DND-41 (cell line): ENCODE measurements around the gene NKX1-2.

ENCODE experiments used
- ATAC-seq: fragments of 200-7000 bp; cut with Tn5 transposase; 3 replicates; pipeline ENCODE4 v1.9.1; 2021; ENCODE audit warnings: low read depth; ENCODE audit not compliant: insufficient read depth
- DNase-seq: peaks from one replicate; pipeline ENCODE4 v3.0.0-alpha.2; 2020
- H2AFZ ChIP-seq: 2 replicates; pipeline ENCODE4 v1.6.0; 2012; ENCODE audit warnings: low read depth, low read length
- H3K27ac ChIP-seq: 2 replicates; pipeline ENCODE4 v1.5.1; 2012; ENCODE audit warnings: low read length, inconsistent platforms
- H3K27me3 ChIP-seq: fragments of 200-600 bp; sonication (generic); 2 replicates; pipeline ENCODE4 v1.6.0; 2012; ENCODE audit warnings: low read length, mild to moderate bottlenecking, inconsistent platforms; ENCODE audit not compliant: insufficient read depth, poor library complexity
- H3K36me3 ChIP-seq: 2 replicates; pipeline ENCODE4 v1.5.1; 2012; ENCODE audit warnings: low read length, inconsistent platforms; ENCODE audit not compliant: insufficient read depth
- H3K4me1 ChIP-seq: 2 replicates; pipeline ENCODE4 v1.5.1; 2012; ENCODE audit warnings: mild to moderate bottlenecking, low read length; ENCODE audit not compliant: insufficient read depth
- H3K4me2 ChIP-seq: 2 replicates; pipeline ENCODE4 v1.6.0; 2012; ENCODE audit warnings: mild to moderate bottlenecking, moderate library complexity, low read length, inconsistent platforms; ENCODE audit not compliant: insufficient read depth
- H3K4me3 ChIP-seq, 2 experiments: fragments of 200-600 bp in 1 of 2; shearing (Covaris generic) in 1 of 2; 2 replicates each; pipeline ENCODE4 v1.5.1; 2012 to 2016; ENCODE audit warnings: inconsistent platforms in 2 of 2, low read length in 2 of 2, mild to moderate bottlenecking in 2 of 2, low read depth in 1 of 2, moderate library complexity in 1 of 2
- H3K79me2 ChIP-seq: 2 replicates; pipeline ENCODE4 v1.6.0; 2012; ENCODE audit warnings: low read length, inconsistent platforms; ENCODE audit not compliant: insufficient read depth
- H3K9ac ChIP-seq: 2 replicates; pipeline ENCODE4 v1.6.0; 2012; ENCODE audit warnings: low read depth, mild to moderate bottlenecking, inconsistent platforms, low read length, moderate library complexity
- H3K9me3 ChIP-seq: 2 replicates; pipeline ENCODE4 v1.5.1; 2012; ENCODE audit warnings: low read length, moderate library complexity, mild to moderate bottlenecking, inconsistent platforms; ENCODE audit not compliant: insufficient read depth, severe bottlenecking
- H4K20me1 ChIP-seq: 2 replicates; pipeline ENCODE4 v1.6.0; 2012; ENCODE audit warnings: low read length; ENCODE audit not compliant: insufficient read depth
- CTCF ChIP-seq: IDR thresholded peaks from 2 replicates; pipeline ENCODE4 v1.5.1; 2012; ENCODE audit warnings: borderline replicate concordance, low read length, moderate library complexity, mild to moderate bottlenecking; ENCODE audit not compliant: poor library complexity, severe bottlenecking; ENCODE audit errors: extremely low read depth
- EZH2 ChIP-seq: IDR thresholded peaks from 3 replicates; pipeline ENCODE4 v1.6.1; 2012; ENCODE audit warnings: borderline replicate concordance, low read depth, mild to moderate bottlenecking, moderate library complexity, low read length, inconsistent platforms; ENCODE audit not compliant: severe bottlenecking

NKX1-2 gene

DNA sequence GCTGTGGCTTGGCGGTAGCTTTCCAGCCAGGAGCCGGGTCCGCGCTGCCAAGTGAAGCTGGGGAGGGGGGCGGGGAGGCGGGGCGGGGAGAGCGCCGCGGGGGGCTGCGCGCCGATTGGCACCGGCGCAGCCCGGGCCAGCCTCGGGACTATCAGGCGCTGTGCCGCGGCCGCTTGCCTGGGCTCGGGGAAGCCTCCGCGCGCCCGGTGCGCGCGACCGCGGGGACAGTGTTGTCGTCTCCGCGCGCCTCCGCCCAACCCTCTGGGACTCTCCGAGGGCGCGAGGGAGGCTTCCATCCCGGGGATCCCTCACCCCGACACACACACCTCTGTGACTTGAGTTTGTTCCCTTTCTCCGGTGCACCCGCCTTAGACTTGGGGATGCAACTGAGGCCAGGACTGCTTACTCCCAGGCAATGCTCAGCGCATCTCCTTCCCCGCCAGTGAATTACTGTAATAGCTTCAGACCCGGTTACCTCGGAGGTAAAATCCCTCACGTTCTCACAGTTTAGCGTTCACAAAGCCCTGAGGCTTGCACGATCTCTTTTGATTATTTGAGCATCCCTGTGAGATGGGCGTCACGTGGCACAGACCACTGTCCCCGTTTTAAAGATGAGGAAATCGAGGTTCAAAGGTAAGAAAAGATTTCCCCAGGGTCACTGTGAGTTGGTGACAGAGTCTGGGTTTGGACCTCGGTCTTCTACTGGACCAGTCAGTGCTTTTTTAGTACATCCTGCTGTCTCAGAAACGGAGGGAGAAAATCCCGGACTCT is at the start of gene NKX1-2:
Gene NKX1-2, minus strand, starts transcription at position 24 of the 771 bp plus-strand sequence. CDS start 92 bp downstream, outside the sequence.
- Histone ChIP-seq H3K9ac (no peak within 1 kb of the TSS), H3K36me3 (no peaks in the 10 kb centered on the region), H2AFZ (no peak within 1 kb of the TSS), H3K9me3 (no peaks in the 10 kb centered on the region), H3K4me2 (no peak within 1 kb of the TSS), H3K27ac (no peak within 1 kb of the TSS), H3K27me3 (peaks cover 33% of the 10 kb centered on the region), H3K4me3 (no peak within 1 kb of the TSS), H4K20me1 (no peaks in the 10 kb centered on the region), H3K4me1 (no peaks in the 10 kb centered on the region), H3K79me2 (no peaks in the 10 kb centered on the region)
- ATAC-seq (no peak), DNase-seq (no peak)
- TF ChIP-seq CTCF: no peak
- TF ChIP-seq EZH2: no peak

- Histone ChIP-seq H3K79me2 (no peaks in the 10 kb centered on the region), H3K27me3 (no peaks in the 10 kb centered on the region), H3K9ac (no peak overlapping the region), H3K4me1 (no peaks in the 10 kb centered on the region), H3K4me2 (no peak overlapping the region), H4K20me1 (0 out of 2 replicates have a peak, but pooled peaks cover 3% of the 10 kb centered on the region), H2AFZ (no peak overlapping the region), H3K9me3 (peaks cover 6% of the 10 kb centered on the region), H3K36me3 (peaks cover 7% of the 10 kb centered on the region), H3K27ac (no peak overlapping the region), H3K4me3 (no peak overlapping the region)
- DNase-seq (no peak), ATAC-seq (no peak)
- no peak for TF ChIP-seq EZH2
- TF ChIP-seq CTCF: no peak
These were observed 48.2 kb upstream of the NKX1-2 start for GRCh38 chr10:124498056-124498455.

DNA sequence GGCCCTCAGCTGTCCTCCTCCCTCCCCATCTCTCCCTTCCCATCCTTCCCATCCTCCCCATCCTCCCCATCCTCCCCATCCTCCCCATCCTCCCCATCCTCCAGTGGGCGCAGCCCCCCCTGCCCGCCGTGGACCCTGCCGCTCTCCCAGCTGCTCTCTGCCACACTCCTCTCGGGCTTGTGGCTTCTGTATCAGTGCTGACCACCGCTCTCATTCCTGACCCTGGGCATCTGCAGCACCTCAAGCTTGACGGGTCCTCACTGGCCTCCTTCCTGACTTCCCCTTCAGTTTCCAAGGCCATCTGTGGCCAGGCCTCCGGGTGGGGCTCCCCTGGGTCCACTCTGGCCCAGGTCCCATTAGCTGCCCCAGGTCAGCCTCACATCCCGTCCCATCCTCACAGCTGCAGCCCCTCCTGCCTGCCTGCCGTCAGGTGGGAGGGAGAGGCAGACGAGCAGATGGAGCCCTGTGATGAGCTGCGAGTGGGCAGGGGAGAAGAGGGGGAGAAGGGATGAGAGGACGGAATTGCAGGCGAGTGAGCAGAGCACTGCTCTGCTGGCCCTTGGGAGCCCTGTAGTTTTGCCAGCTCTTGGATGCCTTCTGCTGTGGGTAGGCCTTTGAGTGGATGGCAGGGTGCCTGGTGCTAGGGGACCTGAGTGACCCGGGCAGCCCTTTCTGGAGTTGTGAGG is 47.5 kb upstream of the NKX1-2 start:
- Histone ChIP-seq H3K4me1 (no peaks in the 10 kb centered on the region), H3K9ac (no peak overlapping the region), H3K9me3 (peaks cover 6% of the 10 kb centered on the region), H3K4me2 (no peak overlapping the region), H3K27me3 (no peaks in the 10 kb centered on the region), H3K36me3 (peaks cover 7% of the 10 kb centered on the region), H3K27ac (no peak overlapping the region), H4K20me1 (0 out of 2 replicates have a peak, but pooled peaks cover 3% of the 10 kb centered on the region), H3K4me3 (no peak overlapping the region), H3K79me2 (no peaks in the 10 kb centered on the region), H2AFZ (no peak overlapping the region)
- no peak for ATAC-seq
- TF ChIP-seq EZH2: no peak
- TF ChIP-seq CTCF: no peak
- DNase-seq: no peak
